Measurements from ENCODE around the gene NANP. TPM values are rescaled to one million over a fixed set of nuclear protein-coding genes. Genes with fewer than 3 reads are reported as not detected.
A peak's percentile ranks its signal among the peaks of the same experiment; 100 is the strongest.

NANP gene
- total and polyA plus RNA-seq, 2 of the 13 experiments (the other 11 are each of a cell fraction or from before 2014, with no cell fraction given) = 8.9 to 21.5 TPM

- no peak for TF ChIP-seq SNAPC5 (CRISPR knock-in tag; IDR thresholded peaks at IDR 0.05; ENCODE audit: borderline replicate concordance)
- no peak for TF ChIP-seq PAWR (CRISPR knock-in tag; IDR thresholded peaks at IDR 0.05; ENCODE audit: borderline replicate concordance)
- TF ChIP-seq, protein P1, sequence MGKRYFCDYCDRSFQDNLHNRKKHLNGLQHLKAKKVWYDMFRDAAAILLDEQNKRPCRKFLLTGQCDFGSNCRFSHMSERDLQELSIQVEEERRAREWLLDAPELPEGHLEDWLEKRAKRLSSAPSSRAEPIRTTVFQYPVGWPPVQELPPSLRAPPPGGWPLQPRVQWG (CRISPR knock-in tag; IDR thresholded peaks at IDR 0.05; ENCODE audit: borderline replicate concordance, low read depth) = no peak
- TF ChIP-seq ESRRA (CRISPR knock-in tag; IDR thresholded peaks at IDR 0.05; ENCODE audit: low read depth) = no peak; the same call in 1 of the 2 replicates
- no peak; the same call in 1 of the 2 replicates for TF ChIP-seq TOPORS (CRISPR knock-in tag; IDR thresholded peaks at IDR 0.05)
- no peak for TF ChIP-seq MBD4 (IDR thresholded peaks at IDR 0.05; ENCODE audit: borderline replicate concordance, low read length)
- TF ChIP-seq NKX3-1 (CRISPR knock-in tag; IDR thresholded peaks at IDR 0.05) = no peak
- TF ChIP-seq AFF4 (CRISPR knock-in tag; IDR thresholded peaks at IDR 0.05) = no peak; the same call in 1 of the 2 replicates
- no peak for TF ChIP-seq ATF1 (CRISPR knock-in tag; IDR thresholded peaks at IDR 0.05)
- TF ChIP-seq NFE2 (CRISPR knock-in tag; IDR thresholded peaks at IDR 0.05) = no peak
- TF ChIP-seq, protein P2, sequence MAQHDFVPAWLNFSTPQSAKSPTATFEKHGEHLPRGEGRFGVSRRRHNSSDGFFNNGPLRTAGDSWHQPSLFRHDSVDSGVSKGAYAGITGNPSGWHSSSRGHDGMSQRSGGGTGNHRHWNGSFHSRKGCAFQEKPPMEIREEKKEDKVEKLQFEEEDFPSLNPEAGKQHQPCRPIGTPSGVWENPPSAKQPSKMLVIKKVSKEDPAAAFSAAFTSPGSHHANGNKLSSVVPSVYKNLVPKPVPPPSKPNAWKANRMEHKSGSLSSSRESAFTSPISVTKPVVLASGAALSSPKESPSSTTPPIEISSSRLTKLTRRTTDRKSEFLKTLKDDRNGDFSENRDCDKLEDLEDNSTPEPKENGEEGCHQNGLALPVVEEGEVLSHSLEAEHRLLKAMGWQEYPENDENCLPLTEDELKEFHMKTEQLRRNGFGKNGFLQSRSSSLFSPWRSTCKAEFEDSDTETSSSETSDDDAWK (CRISPR knock-in tag; IDR thresholded peaks at IDR 0.05) = no peak
- TF ChIP-seq KMT2A (CRISPR knock-in tag; IDR thresholded peaks at IDR 0.05) = no peak
- no peak; the same call in 1 of the 2 replicates for TF ChIP-seq KLF13 (CRISPR knock-in tag; IDR thresholded peaks at IDR 0.05)
- TF ChIP-seq ZNF782 (CRISPR knock-in tag; IDR thresholded peaks at IDR 0.05; ENCODE audit: borderline replicate concordance) = 0 out of 2 replicates have a peak, but pooled peaks have one; percentile 3
- no peak for TF ChIP-seq ZNF772 (CRISPR knock-in tag; IDR thresholded peaks at IDR 0.05)
- TF ChIP-seq ZSCAN20 (CRISPR knock-in tag; IDR thresholded peaks at IDR 0.05; ENCODE audit: borderline replicate concordance) = no peak
- no peak for TF ChIP-seq ZNF367 (CRISPR knock-in tag; IDR thresholded peaks at IDR 0.05; ENCODE audit: borderline replicate concordance)
- TF ChIP-seq BCLAF1 (IDR thresholded peaks at IDR 0.05) = no peak
- TF ChIP-seq HES4 (CRISPR knock-in tag; IDR thresholded peaks at IDR 0.05; ENCODE audit: borderline replicate concordance) = no peak; the same call in 1 of the 2 replicates
- no peak; the same call in 1 of the 2 replicates for TF ChIP-seq ZBTB3 (CRISPR knock-in tag; IDR thresholded peaks at IDR 0.05; ENCODE audit: borderline replicate concordance, low read depth)
- TF ChIP-seq MAFF (IDR thresholded peaks at IDR 0.05; ENCODE audit: low read depth, low read length) = no peak
- no peak for TF ChIP-seq GTF2F1 (IDR thresholded peaks at IDR 0.05; ENCODE audit: low read length)
- TF ChIP-seq SSRP1 (CRISPR knock-in tag; IDR thresholded peaks at IDR 0.05) = no peak
Measured at GRCh38 chr20:25624500-25624939, 706 bp upstream of the NANP start (continued).

Measured in HepG2 (cell line).